ENCODE measurements around the gene ITGA8. TPM values are rescaled to one million over a fixed set of nuclear protein-coding genes. Genes with fewer than 3 reads are reported as not detected.

The ITGA8 gene
- total and polyA plus RNA-seq, 9 of the 15 experiments (the other 6 are each of a cell fraction or from before 2014, with no cell fraction given) = 0.01 to 0.07 (median 0.04) TPM; not detected in 5

DNA sequence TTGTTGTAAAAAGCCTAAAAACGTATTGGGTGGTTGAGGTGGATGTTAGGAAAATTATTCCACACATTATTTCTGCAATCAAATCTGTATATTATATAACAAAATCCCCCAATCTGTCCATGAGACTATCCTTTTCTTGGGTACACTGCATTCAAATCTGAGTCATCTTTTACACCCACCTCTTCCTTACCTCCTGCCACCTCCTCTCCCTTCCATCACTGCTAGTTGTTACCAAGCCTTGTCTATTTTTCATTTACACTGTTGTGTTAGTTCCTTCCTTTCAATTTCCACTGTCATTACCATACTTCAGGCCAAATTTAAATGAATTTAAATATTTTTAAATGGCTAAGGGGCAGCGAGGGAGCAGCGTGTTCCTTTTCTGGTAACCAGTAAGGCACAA, 83.3 kb downstream of the ITGA8 start:
- no TSS peak for BruUV-seq (replicated peaks)
- FAIRE-seq = no peak
- in situ Hi-C loops (cut with MboI) = no loop called here

More for the DNA sequence above, 83.3 kb downstream of the ITGA8 start:
- no peaks in the 10 kb centered on the region for H3K36me3 ChIP-seq (ENCODE audit: control insufficient read depth, insufficient read depth, low read length)
- intact Hi-C loops (cut with micrococcal nuclease) = no loop called here
- no peak overlapping the region for H3K27ac ChIP-seq (ENCODE audit: extremely low read depth, low read depth, low read length)
- 14% methylated on average over 3 of the region's 3 CpGs for WGBS (ENCODE audit: insufficient coverage, low coverage, missing lambda C conversion rate)
- H3K27me3 ChIP-seq (ENCODE audit: control insufficient read depth in 2 of 2, insufficient read depth in 2 of 2, low read length in 2 of 2) = peaks cover 6 to 17% of the 10 kb centered on the region in 2 experiments; a peak in 3 of 5 replicates
- TF ChIP-seq RFX1 (IDR thresholded peaks at IDR 0.05) (no peak), RCOR1 (IDR thresholded peaks at IDR 0.05; ENCODE audit: borderline replicate concordance in 1 of 2, low read depth in 2 of 2, low read length in 2 of 2) (no peak), ARID2 (IDR thresholded peaks at IDR 0.05) (no peak), MED1 (CRISPR knock-in tag; IDR thresholded peaks at IDR 0.05; ENCODE audit: borderline replicate concordance) (no peak), SAP30 (IDR thresholded peaks at IDR 0.05; ENCODE audit: borderline replicate concordance, insufficient read depth, low read depth, low read length, poor library complexity, severe bottlenecking) (no peak), CSDE1 (IDR thresholded peaks at IDR 0.05) (no peak), ZNF146 (CRISPR knock-in tag; IDR thresholded peaks at IDR 0.05; ENCODE audit: unreplicated experiment) (no peak), ARID1B (IDR thresholded peaks at IDR 0.05) (no peak), ZNF253 (CRISPR knock-in tag; conservative IDR thresholded peaks at IDR 0.05) (no peak), SOX6 (IDR thresholded peaks at IDR 0.05) (no peak)
- TF ChIP-seq, protein P1, sequence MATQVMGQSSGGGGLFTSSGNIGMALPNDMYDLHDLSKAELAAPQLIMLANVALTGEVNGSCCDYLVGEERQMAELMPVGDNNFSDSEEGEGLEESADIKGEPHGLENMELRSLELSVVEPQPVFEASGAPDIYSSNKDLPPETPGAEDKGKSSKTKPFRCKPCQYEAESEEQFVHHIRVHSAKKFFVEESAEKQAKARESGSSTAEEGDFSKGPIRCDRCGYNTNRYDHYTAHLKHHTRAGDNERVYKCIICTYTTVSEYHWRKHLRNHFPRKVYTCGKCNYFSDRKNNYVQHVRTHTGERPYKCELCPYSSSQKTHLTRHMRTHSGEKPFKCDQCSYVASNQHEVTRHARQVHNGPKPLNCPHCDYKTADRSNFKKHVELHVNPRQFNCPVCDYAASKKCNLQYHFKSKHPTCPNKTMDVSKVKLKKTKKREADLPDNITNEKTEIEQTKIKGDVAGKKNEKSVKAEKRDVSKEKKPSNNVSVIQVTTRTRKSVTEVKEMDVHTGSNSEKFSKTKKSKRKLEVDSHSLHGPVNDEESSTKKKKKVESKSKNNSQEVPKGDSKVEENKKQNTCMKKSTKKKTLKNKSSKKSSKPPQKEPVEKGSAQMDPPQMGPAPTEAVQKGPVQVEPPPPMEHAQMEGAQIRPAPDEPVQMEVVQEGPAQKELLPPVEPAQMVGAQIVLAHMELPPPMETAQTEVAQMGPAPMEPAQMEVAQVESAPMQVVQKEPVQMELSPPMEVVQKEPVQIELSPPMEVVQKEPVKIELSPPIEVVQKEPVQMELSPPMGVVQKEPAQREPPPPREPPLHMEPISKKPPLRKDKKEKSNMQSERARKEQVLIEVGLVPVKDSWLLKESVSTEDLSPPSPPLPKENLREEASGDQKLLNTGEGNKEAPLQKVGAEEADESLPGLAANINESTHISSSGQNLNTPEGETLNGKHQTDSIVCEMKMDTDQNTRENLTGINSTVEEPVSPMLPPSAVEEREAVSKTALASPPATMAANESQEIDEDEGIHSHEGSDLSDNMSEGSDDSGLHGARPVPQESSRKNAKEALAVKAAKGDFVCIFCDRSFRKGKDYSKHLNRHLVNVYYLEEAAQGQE (IDR thresholded peaks at IDR 0.05; ENCODE audit: borderline replicate concordance) = no peak
- TF ChIP-seq, protein P1 (CRISPR knock-in tag; IDR thresholded peaks at IDR 0.05; ENCODE audit: low read depth) = no peak
- TF ChIP-seq, protein P2, sequence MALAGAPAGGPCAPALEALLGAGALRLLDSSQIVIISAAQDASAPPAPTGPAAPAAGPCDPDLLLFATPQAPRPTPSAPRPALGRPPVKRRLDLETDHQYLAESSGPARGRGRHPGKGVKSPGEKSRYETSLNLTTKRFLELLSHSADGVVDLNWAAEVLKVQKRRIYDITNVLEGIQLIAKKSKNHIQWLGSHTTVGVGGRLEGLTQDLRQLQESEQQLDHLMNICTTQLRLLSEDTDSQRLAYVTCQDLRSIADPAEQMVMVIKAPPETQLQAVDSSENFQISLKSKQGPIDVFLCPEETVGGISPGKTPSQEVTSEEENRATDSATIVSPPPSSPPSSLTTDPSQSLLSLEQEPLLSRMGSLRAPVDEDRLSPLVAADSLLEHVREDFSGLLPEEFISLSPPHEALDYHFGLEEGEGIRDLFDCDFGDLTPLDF (CRISPR knock-in tag; IDR thresholded peaks at IDR 0.05) = no peak
- TF ChIP-seq, protein P3, sequence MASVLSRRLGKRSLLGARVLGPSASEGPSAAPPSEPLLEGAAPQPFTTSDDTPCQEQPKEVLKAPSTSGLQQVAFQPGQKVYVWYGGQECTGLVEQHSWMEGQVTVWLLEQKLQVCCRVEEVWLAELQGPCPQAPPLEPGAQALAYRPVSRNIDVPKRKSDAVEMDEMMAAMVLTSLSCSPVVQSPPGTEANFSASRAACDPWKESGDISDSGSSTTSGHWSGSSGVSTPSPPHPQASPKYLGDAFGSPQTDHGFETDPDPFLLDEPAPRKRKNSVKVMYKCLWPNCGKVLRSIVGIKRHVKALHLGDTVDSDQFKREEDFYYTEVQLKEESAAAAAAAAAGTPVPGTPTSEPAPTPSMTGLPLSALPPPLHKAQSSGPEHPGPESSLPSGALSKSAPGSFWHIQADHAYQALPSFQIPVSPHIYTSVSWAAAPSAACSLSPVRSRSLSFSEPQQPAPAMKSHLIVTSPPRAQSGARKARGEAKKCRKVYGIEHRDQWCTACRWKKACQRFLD (CRISPR knock-in tag; IDR thresholded peaks at IDR 0.05) = no peak
- ATAC-seq = no peak
- no peaks in the 10 kb centered on the region for H3K9me1 ChIP-seq (ENCODE audit: control insufficient read depth, insufficient read depth, low read length)
- no peak overlapping the region for H2AFZ ChIP-seq (ENCODE audit: low read depth, low read length)
- ChIA-PET CTCF (ENCODE audit: low intra/inter-chr PET ratio) (no interaction called here), POLR2A (interaction anchor here (0.7 kb wide), 1 partner anchor 9 kb away, joined by 4 read pairs; no protein-coding TSS in a partner anchor)
- no peaks in the 10 kb centered on the region for H4K20me1 ChIP-seq (replicated peaks; ENCODE audit: control insufficient read depth, insufficient read depth, low read length)
- H3K4me2 ChIP-seq (ENCODE audit: insufficient read depth, low read length) = no peak overlapping the region
- no peaks in the 10 kb centered on the region for H3K79me2 ChIP-seq (ENCODE audit: control insufficient read depth, insufficient read depth, low read length)
- no peaks in the 10 kb centered on the region for H3K4me1 ChIP-seq (replicated peaks in 1 of 2; ENCODE audit: control insufficient read depth in 2 of 2, insufficient read depth in 2 of 2, low read length in 2 of 2)
- DNase-seq (ENCODE audit: extremely low read depth in 1 of 4, low spot score in 3 of 4) = no peak
- H3K4me3 ChIP-seq = no peak overlapping the region
- H3K9me3 ChIP-seq (replicated peaks; ENCODE audit: control insufficient read depth, insufficient read depth, low read depth, low read length) = no peaks in the 10 kb centered on the region
- H3K9ac ChIP-seq (ENCODE audit: insufficient read depth in 1 of 2, low read depth in 2 of 2, low read length in 2 of 2) = no peak overlapping the region
